GM18868 (cell line): ENCODE measurements around the gene ACTG2.
"Not testable (repeated sequence)": the region's sequence is repeated elsewhere in the genome, so short reads cannot be mapped to it uniquely, and the experiment has no call there.

Source experiments
- ATAC-seq: cut with Tn5 transposase; IDR thresholded peaks from one replicate; pipeline ENCODE4 v1.9.1; 2021; ENCODE audit warnings: mild to moderate bottlenecking, moderate library complexity; ENCODE audit not compliant: unreplicated experiment

ACTG2 gene

GRCh38 chr2:73892631-73893329 is at the start of gene ACTG2:
TSS of gene ACTG2 (plus strand) at chr2:73893008. CDS start at chr2:73901312, 8,304 bp downstream.
- ATAC-seq = no peak

GRCh38 chr2:73844087-73844486 is 48.7 kb upstream of the ACTG2 start:
- ATAC-seq = no peak

GRCh38 chr2:73850009-73850408 is 42.8 kb upstream of the ACTG2 start:
- ATAC-seq = no peak

DNA sequence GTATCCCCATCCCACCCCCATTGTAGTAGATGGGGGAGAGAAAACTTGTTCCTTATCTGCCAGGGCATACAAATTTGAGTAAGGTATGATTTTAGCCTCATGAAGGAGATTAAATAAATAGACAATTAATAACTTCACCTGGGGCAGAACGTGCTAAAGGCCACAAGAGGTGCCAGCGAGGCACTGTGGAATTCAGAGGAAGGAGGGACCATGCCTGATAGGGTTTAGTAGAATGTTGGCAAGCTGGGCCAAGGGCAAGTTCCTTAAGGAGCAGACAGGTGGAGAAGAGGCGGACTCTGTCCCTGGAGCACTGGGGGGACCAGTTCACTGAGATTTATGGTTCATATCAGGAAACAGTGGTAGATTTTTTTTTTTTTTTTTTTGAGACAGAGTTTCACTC is 41.5 kb upstream of the ACTG2 start:
- ATAC-seq = no peak

- no peak for ATAC-seq
These were observed 40.8 kb upstream of the ACTG2 start for GRCh38 chr2:73852020-73852419.

- ATAC-seq = no peak
These were observed 37.3 kb upstream of the ACTG2 start for GRCh38 chr2:73855526-73855925.

- ATAC-seq = no peak
These were observed 36.6 kb upstream of the ACTG2 start for GRCh38 chr2:73856214-73856613.

DNA sequence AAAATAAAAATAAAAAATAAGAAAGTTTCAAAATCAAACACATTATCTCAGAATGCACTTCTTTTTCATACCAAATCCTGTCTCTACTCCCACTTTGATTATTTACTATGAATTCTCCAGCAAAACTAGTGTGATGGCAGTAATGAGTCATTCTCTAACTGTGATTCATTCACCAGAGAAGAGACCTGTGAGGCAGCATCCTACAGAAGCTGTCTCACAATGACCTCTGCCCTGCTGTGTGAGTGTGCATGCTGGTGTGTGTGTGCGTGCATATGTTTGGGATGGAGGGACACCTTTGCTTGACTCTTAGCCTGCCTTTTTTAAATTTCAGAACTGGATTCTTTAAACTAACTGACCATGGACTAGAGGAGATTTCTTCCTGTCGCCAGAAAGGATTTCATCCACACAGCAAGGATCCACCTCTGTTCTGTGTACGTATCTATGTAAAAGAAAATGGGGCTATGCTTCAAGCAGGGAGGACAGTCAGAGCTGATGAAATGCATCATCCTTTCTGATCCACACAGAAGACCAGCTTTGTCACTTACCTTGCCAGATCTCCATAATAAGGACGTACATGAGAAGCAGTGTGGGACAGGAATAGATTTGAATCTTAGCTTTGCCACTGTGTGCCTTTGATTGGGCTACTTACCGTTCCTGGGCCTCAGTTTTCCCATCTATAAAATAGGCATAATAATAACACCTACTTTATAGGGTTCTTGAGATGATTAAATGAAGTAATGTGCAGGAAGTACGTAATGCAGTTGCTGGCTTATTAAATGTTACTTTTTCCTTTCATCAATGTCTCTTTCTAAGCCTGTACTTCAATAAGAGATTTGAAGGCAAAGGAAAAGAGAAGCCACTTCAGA is 32.9 kb upstream of the ACTG2 start:
- ATAC-seq = no peak

- ATAC-seq = no peak
These were observed 29.8 kb upstream of the ACTG2 start for GRCh38 chr2:73862987-73863386.

- no peak for ATAC-seq
These were observed 24.4 kb upstream of the ACTG2 start for GRCh38 chr2:73868204-73868978.

DNA sequence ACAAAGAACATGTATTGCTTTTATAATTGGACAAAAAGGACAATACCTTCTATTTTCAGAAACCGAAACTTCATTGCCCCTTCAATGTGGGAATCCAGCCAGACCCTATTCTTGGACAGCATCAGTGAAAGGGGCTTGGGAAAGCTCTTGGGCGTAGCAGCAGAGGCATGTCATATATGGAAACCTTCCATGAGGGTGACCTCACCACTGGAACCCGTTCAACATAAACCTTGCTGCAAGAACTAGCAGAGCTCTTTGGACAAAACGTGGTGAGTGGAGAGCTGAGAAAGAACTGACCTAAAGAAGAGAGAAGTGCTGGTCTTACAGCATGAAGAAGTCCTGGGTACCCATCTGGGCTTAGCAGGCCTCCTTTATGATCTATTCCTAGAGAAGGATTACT is 22.7 kb upstream of the ACTG2 start:
- ATAC-seq = no peak

- no peak for ATAC-seq
These were observed 15.6 kb upstream of the ACTG2 start for GRCh38 chr2:73877071-73877802.

DNA sequence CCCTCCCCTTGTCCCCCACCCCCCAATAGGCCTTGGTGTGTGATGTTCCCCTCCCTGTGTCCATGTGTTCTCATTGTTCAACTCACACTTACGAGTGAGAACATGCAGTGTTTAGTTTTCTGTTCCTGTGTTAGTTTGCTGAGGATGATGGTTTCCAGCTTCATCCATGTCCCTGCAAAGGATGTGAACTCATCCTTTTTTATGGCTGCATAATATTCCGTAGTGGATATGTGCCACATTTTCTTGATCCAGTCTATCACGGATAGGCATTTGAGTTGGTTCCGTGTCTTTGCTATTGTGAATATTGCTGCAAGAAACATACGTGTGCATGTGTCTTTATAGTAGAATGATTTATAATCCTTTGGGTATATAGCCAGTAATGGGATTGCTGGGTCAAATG is 14.8 kb upstream of the ACTG2 start:
- not testable (repeated sequence) for ATAC-seq

DNA sequence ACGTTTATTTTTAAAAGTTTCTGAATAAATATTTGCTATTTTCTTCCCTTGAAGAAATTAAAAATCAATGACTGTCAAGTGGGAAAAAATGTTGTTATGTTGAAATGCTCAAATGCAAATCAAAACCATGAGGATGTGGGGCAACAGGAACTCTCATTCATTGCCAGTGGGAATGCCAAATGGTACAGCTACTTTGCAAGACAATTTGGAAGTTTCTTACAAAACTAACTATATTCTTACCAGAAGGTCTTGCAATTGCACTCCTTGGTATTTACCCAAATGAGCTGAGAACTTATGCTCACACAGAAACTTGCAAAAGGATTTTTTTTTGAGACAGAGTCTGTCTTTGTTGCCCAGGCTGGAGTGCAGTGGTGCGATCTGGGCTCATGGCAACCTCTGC is 7.4 kb upstream of the ACTG2 start:
- ATAC-seq = no peak

GRCh38 chr2:73886357-73886756 is 6.5 kb upstream of the ACTG2 start:
- no peak for ATAC-seq

- ATAC-seq = not testable (repeated sequence)
These were observed 5.0 kb upstream of the ACTG2 start for GRCh38 chr2:73887596-73888353.

GRCh38 chr2:73888388-73888787 is 4.4 kb upstream of the ACTG2 start:
- no peak for ATAC-seq

DNA sequence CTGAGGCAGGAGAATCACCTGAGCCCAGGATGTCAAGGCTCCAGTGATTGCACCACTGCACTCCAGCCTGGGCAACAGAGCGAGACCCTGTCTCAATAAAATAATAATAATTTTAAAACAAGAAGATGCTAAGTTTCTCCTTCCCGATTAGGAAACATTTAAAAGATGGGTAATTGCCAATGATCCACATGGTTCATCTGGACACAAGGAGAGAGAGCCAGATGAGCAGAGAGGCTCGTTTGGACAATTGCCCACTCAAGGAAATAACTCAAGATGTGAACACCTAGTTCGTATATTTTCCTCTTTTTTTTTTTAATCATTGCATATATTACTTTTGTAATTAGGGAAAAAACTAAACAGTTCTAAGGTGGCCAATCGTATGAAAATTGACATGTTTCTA is 3.6 kb upstream of the ACTG2 start:
- ATAC-seq = no peak

DNA sequence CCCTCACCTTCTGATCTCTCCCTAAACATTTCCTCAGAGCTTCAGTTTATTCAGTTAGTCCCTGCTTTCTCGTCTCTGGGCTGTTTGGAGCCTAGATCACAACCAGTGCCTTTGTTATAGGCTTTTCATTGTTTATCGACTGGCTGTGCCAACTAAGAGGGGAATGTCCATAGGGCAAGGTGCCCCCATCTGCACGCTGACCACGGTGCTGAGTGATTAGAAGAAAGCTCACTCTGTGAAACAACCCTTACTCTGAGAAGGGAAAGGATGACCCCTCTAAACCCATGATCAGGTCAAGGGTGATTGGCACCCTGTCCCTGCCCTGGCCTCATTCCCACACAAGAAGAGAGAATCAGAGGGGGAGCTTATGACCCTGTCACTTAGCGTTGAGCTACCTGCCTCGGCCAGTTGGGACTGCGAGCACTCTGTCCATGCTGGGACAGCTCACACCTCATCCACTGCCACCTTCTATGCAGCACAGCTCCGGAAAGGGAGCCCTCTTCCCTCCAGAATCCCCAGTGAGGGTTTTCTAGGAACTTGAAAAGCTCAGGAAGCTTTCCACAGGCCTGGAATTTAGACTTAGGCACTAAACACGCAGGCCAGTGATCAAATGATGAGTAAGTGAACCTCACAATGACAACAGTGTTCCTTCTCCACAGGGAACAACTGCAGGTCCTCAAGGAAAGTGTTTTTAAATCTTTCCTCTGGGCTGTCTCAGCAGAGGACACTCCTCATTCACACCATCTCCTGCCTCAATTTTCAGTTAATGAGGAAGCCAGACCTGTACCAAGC is 2.3 kb upstream of the ACTG2 start:
- no peak for ATAC-seq
